IMR-90 (cell line): ENCODE results near the gene PQBP1. TPM values are rescaled to one million over a fixed set of nuclear protein-coding genes. Genes with fewer than 3 reads are reported as not detected.

Source experiments
- ATAC-seq: fragments of 200-7000 bp; cut with Tn5 transposase; 2 replicates; pipeline ENCODE4 v1.9.1; 2020; ENCODE audit warnings: low read depth, mild to moderate bottlenecking, moderate library complexity
- BruUV-seq: library from RNA; stranded (reverse); fragments of 400-500 nt; replicated peaks from 2 replicates; lab custom pipeline; 2021; lab: Mats Ljungman, UMichigan
- CTCF ChIA-PET: fragments of 300-600 bp; formaldehyde crosslinking; extraction: SDS; loops from one replicate; lab custom pipeline; 2021; ENCODE audit warnings: antibody characterized with exemption; lab: Yijun Ruan, JAX
- POLR2A ChIA-PET: fragments of 300-600 bp; sonication (Branson Sonifier 250); formaldehyde crosslinking; loops from one replicate; lab custom pipeline; 2022; ENCODE audit warnings: antibody characterized with exemption; ENCODE audit not compliant: unreplicated experiment; lab: Charles Lee
- DNase-seq: peaks from one replicate; pipeline ENCODE4 v3.0.0; 2013
- H2AFZ ChIP-seq: replicated peaks from 2 replicates; pipeline ENCODE3; 2013; ENCODE audit warnings: low read length, mild to moderate bottlenecking; ENCODE audit not compliant: poor library complexity
- H2AK5ac ChIP-seq: 2 replicates; pipeline ENCODE4 v1.6.1; 2013; ENCODE audit warnings: low read depth, low read length, inconsistent platforms
- H2AK9ac ChIP-seq: replicated peaks from 2 replicates; pipeline ENCODE3; 2013; ENCODE audit warnings: mild to moderate bottlenecking, low read depth, low read length, moderate library complexity; ENCODE audit not compliant: poor library complexity
- H2BK120ac ChIP-seq: 2 replicates; pipeline ENCODE4 v1.6.1; 2013; ENCODE audit warnings: low read depth, low read length, inconsistent platforms
- H2BK15ac ChIP-seq: 3 replicates; pipeline ENCODE4 v1.6.1; 2013; ENCODE audit warnings: low read depth, low read length, inconsistent platforms
- H2BK20ac ChIP-seq: 2 replicates; pipeline ENCODE4 v1.6.1; 2013; ENCODE audit warnings: low read depth, mild to moderate bottlenecking, inconsistent platforms, low read length, moderate library complexity
- H2BK5ac ChIP-seq: 2 replicates; pipeline ENCODE4 v1.6.1; 2013; ENCODE audit warnings: mild to moderate bottlenecking, low read depth, low read length, inconsistent platforms; ENCODE audit not compliant: poor library complexity, severe bottlenecking
- H3K14ac ChIP-seq: replicated peaks from 2 replicates; pipeline ENCODE4 v1.6.1; 2013; ENCODE audit warnings: low read depth, low read length, inconsistent platforms
- H3K18ac ChIP-seq: 2 replicates; pipeline ENCODE4 v1.6.1; 2013; ENCODE audit warnings: low read depth, low read length, control low read depth
- H3K23ac ChIP-seq: 2 replicates; pipeline ENCODE4 v1.6.1; 2013; ENCODE audit warnings: low read depth, low read length, inconsistent platforms
- H3K27ac ChIP-seq: 2 replicates; pipeline ENCODE4 v1.5.1; 2013; ENCODE audit warnings: mild to moderate bottlenecking, control low read depth, low read length; ENCODE audit not compliant: insufficient read depth
- H3K27me3 ChIP-seq: 2 replicates; pipeline ENCODE4 v1.6.1; 2013; ENCODE audit warnings: low read length; ENCODE audit not compliant: control insufficient read depth, insufficient read depth
- H3K36me3 ChIP-seq: 2 replicates; pipeline ENCODE4 v1.6.1; 2013; ENCODE audit warnings: low read length, mixed read lengths; ENCODE audit not compliant: control insufficient read depth, insufficient read depth
- H3K4ac ChIP-seq: 2 replicates; pipeline ENCODE4 v1.6.1; 2013; ENCODE audit warnings: low read depth, low read length, inconsistent platforms
- H3K4me1 ChIP-seq: 2 replicates; pipeline ENCODE4 v1.6.1; 2013; ENCODE audit warnings: low read length, mixed read lengths; ENCODE audit not compliant: control insufficient read depth, insufficient read depth
- H3K4me2 ChIP-seq: 2 replicates; pipeline ENCODE4 v1.6.1; 2013; ENCODE audit warnings: low read depth, mild to moderate bottlenecking, control low read depth, low read length, moderate library complexity
- H3K4me3 ChIP-seq: 2 replicates; pipeline ENCODE4 v1.5.1; 2013; ENCODE audit warnings: low read depth, mild to moderate bottlenecking, control low read depth, low read length, moderate library complexity; ENCODE audit not compliant: insufficient read depth
- H3K56ac ChIP-seq: 2 replicates; pipeline ENCODE4 v1.6.1; 2013; ENCODE audit warnings: low read length, inconsistent platforms; ENCODE audit not compliant: insufficient read depth; ENCODE audit errors: extremely low read depth
- H3K79me1 ChIP-seq, 2 experiments: 2 replicates each; pipeline ENCODE4 v1.6.1; 2013; ENCODE audit warnings: low read length in 2 of 2, inconsistent platforms in 1 of 2, low read depth in 1 of 2
- H3K9ac ChIP-seq: 2 replicates; pipeline ENCODE4 v1.6.1; 2013; ENCODE audit warnings: low read depth, low read length, control low read depth
- H3K9me1 ChIP-seq: 2 replicates; pipeline ENCODE4 v1.6.1; 2013; ENCODE audit warnings: low read length, inconsistent platforms; ENCODE audit not compliant: insufficient read depth
- H3K9me3 ChIP-seq: 2 replicates; pipeline ENCODE4 v1.6.1; 2013; ENCODE audit warnings: low read length; ENCODE audit not compliant: control insufficient read depth, insufficient read depth
- H4K20me1 ChIP-seq: 2 replicates; pipeline ENCODE4 v1.6.1; 2013; ENCODE audit warnings: low read length, inconsistent platforms; ENCODE audit not compliant: insufficient read depth
- H4K5ac ChIP-seq: 2 replicates; pipeline ENCODE4 v1.6.1; 2013; ENCODE audit warnings: mild to moderate bottlenecking, low read depth, low read length, control low read depth
- H4K8ac ChIP-seq, 2 experiments: 2 replicates each; pipeline ENCODE4 v1.6.1; 2013; ENCODE audit warnings: low read depth in 2 of 2, low read length in 2 of 2, control low read depth in 1 of 2, inconsistent platforms in 1 of 2
- H4K91ac ChIP-seq: 2 replicates; pipeline ENCODE4 v1.6.1; 2013; ENCODE audit warnings: low read depth, low read length, inconsistent platforms; ENCODE audit not compliant: insufficient read depth
- BHLHE40 ChIP-seq: fragments of 150-350 bp; IDR thresholded peaks from 2 replicates; pipeline ENCODE4 v1.6.1; 2016; ENCODE audit warnings: mild to moderate bottlenecking, low read depth, low read length
- CEBPB ChIP-seq: IDR thresholded peaks from 2 replicates; pipeline ENCODE4 v1.6.1; 2012; ENCODE audit warnings: low read depth, low read length, improper control_type of control experiment
- CHD1 ChIP-seq: IDR thresholded peaks from 2 replicates; pipeline ENCODE4 v1.6.1; 2012; ENCODE audit warnings: low read depth, low read length, improper control_type of control experiment
- FOS ChIP-seq: fragments of 150-350 bp; IDR thresholded peaks from 2 replicates; pipeline ENCODE4 v1.6.1; 2016; ENCODE audit warnings: low read depth, low read length
- MAFK ChIP-seq: IDR thresholded peaks from 2 replicates; pipeline ENCODE4 v1.6.1; 2012; ENCODE audit warnings: low read depth, low read length, improper control_type of control experiment
- MAZ ChIP-seq: IDR thresholded peaks from 2 replicates; pipeline ENCODE4 v1.6.1; 2012; ENCODE audit warnings: low read depth, mild to moderate bottlenecking, low read length, improper control_type of control experiment, moderate library complexity, borderline replicate concordance
- MXI1 ChIP-seq: IDR thresholded peaks from 2 replicates; pipeline ENCODE4 v1.6.1; 2012; ENCODE audit warnings: low read depth, mild to moderate bottlenecking, low read length, moderate library complexity, borderline replicate concordance
- NFE2L2 ChIP-seq: fragments of 150-350 bp; IDR thresholded peaks from 2 replicates; pipeline ENCODE4 v1.6.1; 2016; ENCODE audit warnings: low read depth, mild to moderate bottlenecking, low read length
- POLR2A ChIP-seq: IDR thresholded peaks from 2 replicates; pipeline ENCODE4 v1.6.1; 2012; ENCODE audit warnings: mild to moderate bottlenecking, low read depth, low read length
- RAD21 ChIP-seq: IDR thresholded peaks from 2 replicates; pipeline ENCODE4 v1.6.1; 2012; ENCODE audit warnings: low read length, improper control_type of control experiment
- RCOR1 ChIP-seq: IDR thresholded peaks from 2 replicates; pipeline ENCODE4 v1.6.1; 2012; ENCODE audit warnings: mild to moderate bottlenecking, low read length, improper control_type of control experiment; ENCODE audit not compliant: insufficient replicate concordance
- RFX5 ChIP-seq: IDR thresholded peaks from 2 replicates; pipeline ENCODE4 v1.8.0; 2012; ENCODE audit warnings: low read depth, mild to moderate bottlenecking, low read length, moderate library complexity
- SMC3 ChIP-seq: fragments of 150-350 bp; IDR thresholded peaks from 2 replicates; pipeline ENCODE4 v1.6.1; 2016; ENCODE audit warnings: low read depth, mild to moderate bottlenecking, antibody characterized with exemption, low read length, moderate library complexity
- WGBS, 2 experiments: methylation state at CpG; one replicate each; pipeline versions ENCODE4 v1.1.5 to v1.1.7; 2013; ENCODE audit warnings: missing lambda C conversion rate in 2 of 2; ENCODE audit not compliant: insufficient read length in 1 of 2; ENCODE audit errors: extremely low coverage in 2 of 2; 5-methylcytosine and 5-hydroxymethylcytosine counted together
- dilution Hi-C: fragments of 300-500 bp; cut with HindIII; formaldehyde crosslinking; loops from one replicate; pipeline ENCODE4 v1.14.3; 2018; ENCODE audit warnings: low sequenced_read_pairs; ENCODE audit not compliant: unreplicated experiment
- in situ Hi-C: fragments of 300-500 bp; cut with MboI; formaldehyde crosslinking; loops from 3 replicates; pipeline ENCODE4 v1.14.3; 2019; ENCODE audit warnings: low sequenced_read_pairs, inconsistent platforms, mixed read lengths
- intact Hi-C: fragments of 100-400 bp; cut with micrococcal nuclease; formaldehyde crosslinking; loops from 2 replicates; pipeline ENCODE4 v1.10.0; 2022
- polyA plus RNA-seq, 3 experiments: library from polyadenylated mRNA; depleted of rRNA; stranded (reverse); fragments of >200 nt; gene quantifications; 2 replicates each; pipeline ENCODE4 v1.2.3, GENCODE V29; 2012; ENCODE audit warnings: low replicate concordance in 1 of 3
- total RNA-seq: library from RNA; depleted of rRNA; stranded (reverse); fragments of >200 nt; gene quantifications from 2 replicates; pipeline ENCODE4 v1.2.3, GENCODE V29; 2012
- TF ChIP-seq, protein P1 (sequence below): conservative IDR thresholded peaks from 2 replicates; pipeline ENCODE4 v1.5.1; 2012; ENCODE audit warnings: mild to moderate bottlenecking, low read depth, low read length, improper control_type of control experiment
- TF ChIP-seq, protein P2 (sequence below): fragments of 150-350 bp; IDR thresholded peaks from 2 replicates; pipeline ENCODE4 v1.6.1; 2016; ENCODE audit warnings: low read depth, mild to moderate bottlenecking, low read length, moderate library complexity, borderline replicate concordance

PQBP1 gene
- total and polyA plus RNA-seq, 2 of the 4 experiments (the other 2 are of a cell fraction), result 96.4 to 120 TPM

DNA sequence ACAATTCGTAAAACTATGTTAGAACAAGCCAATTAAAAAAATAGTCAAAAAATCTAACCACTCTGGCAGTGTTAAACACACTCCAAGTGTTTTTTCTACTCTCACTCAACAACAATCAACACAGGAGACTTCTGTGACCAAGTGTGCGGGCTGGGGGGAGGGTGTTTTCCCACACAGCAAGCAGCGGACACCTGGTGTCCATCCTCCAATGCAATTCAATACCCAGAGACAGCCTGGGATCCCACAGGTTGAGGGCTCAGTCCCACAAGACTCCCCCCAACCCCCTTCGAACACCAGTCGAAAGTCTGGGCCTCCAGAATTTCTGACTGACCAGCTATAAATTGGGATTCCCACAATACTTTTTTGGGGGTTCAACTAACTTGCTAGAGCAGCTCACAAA is 29.4 kb downstream of the PQBP1 start:
- no peak overlapping the region for H2AK9ac ChIP-seq
- peaks cover 27% of the 10 kb centered on the region for H3K36me3 ChIP-seq
- no peaks in the 10 kb centered on the region for H3K9me1 ChIP-seq
- H2BK20ac ChIP-seq, result no peak overlapping the region
- 60% methylated on average over 1 of the region's 5 CpGs; no CpG with 5 or more reads in 1 of the 2 experiments for WGBS, 2 experiments
- no peak for TF ChIP-seq SMC3
- TF ChIP-seq, protein P1, sequence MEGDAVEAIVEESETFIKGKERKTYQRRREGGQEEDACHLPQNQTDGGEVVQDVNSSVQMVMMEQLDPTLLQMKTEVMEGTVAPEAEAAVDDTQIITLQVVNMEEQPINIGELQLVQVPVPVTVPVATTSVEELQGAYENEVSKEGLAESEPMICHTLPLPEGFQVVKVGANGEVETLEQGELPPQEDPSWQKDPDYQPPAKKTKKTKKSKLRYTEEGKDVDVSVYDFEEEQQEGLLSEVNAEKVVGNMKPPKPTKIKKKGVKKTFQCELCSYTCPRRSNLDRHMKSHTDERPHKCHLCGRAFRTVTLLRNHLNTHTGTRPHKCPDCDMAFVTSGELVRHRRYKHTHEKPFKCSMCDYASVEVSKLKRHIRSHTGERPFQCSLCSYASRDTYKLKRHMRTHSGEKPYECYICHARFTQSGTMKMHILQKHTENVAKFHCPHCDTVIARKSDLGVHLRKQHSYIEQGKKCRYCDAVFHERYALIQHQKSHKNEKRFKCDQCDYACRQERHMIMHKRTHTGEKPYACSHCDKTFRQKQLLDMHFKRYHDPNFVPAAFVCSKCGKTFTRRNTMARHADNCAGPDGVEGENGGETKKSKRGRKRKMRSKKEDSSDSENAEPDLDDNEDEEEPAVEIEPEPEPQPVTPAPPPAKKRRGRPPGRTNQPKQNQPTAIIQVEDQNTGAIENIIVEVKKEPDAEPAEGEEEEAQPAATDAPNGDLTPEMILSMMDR, result no peak
- no peak for TF ChIP-seq POLR2A
- TF ChIP-seq FOS, result no peak
- TF ChIP-seq RCOR1, result no peak
- no peak for TF ChIP-seq MAFK
- no peak for TF ChIP-seq MAZ
- no peak for TF ChIP-seq CEBPB
- TF ChIP-seq CHD1, result no peak
- no peak for TF ChIP-seq MXI1
- TF ChIP-seq RAD21, result no peak
- no peak for TF ChIP-seq NFE2L2
- TF ChIP-seq BHLHE40, result no peak
- TF ChIP-seq, protein P2, sequence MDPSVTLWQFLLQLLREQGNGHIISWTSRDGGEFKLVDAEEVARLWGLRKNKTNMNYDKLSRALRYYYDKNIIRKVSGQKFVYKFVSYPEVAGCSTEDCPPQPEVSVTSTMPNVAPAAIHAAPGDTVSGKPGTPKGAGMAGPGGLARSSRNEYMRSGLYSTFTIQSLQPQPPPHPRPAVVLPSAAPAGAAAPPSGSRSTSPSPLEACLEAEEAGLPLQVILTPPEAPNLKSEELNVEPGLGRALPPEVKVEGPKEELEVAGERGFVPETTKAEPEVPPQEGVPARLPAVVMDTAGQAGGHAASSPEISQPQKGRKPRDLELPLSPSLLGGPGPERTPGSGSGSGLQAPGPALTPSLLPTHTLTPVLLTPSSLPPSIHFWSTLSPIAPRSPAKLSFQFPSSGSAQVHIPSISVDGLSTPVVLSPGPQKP, result no peak
- TF ChIP-seq RFX5, result no peak
- H3K27ac ChIP-seq, result no peak overlapping the region
- H3K9ac ChIP-seq, result no peak overlapping the region
- DNase-seq, result no peak
- H3K18ac ChIP-seq, result no peak overlapping the region
- H4K8ac ChIP-seq, result no peak overlapping the region
- no peak overlapping the region for H3K56ac ChIP-seq
- no peak for ATAC-seq
- H3K4me1 ChIP-seq, result no peaks in the 10 kb centered on the region
- BruUV-seq, result no TSS peak
- no peak overlapping the region for H2BK5ac ChIP-seq
- H2BK120ac ChIP-seq, result no peak overlapping the region
- no peaks in the 10 kb centered on the region for H4K20me1 ChIP-seq
- no peak overlapping the region for H3K14ac ChIP-seq
- no peak overlapping the region for H2BK15ac ChIP-seq
- dilution Hi-C loops (no loop called here), intact Hi-C loops (no loop called here), in situ Hi-C loops (no loop called here)
- no peaks in the 10 kb centered on the region for H3K27me3 ChIP-seq
- no peaks in the 10 kb centered on the region; the same call in 1 of the 2 replicates for H3K9me3 ChIP-seq
- ChIA-PET POLR2A (no interaction called here), CTCF (no interaction called here)
- H3K4me2 ChIP-seq, result no peak overlapping the region
- no peak overlapping the region for H2AFZ ChIP-seq
- H4K5ac ChIP-seq, result no peak overlapping the region
- no peak overlapping the region for H3K4me3 ChIP-seq
- H2AK5ac ChIP-seq, result no peak overlapping the region
- no peak overlapping the region for H3K4ac ChIP-seq
- H3K23ac ChIP-seq, result no peak overlapping the region
- no peak overlapping the region for H4K91ac ChIP-seq
- peaks cover 0 to 5% of the 10 kb centered on the region in 2 experiments; a peak in 3 of 4 replicates for H3K79me1 ChIP-seq
